Stimulated activated CD8-positive, alpha-beta memory T cell treated with anti-CD3 and anti-CD28 coated beads, Interleukin-15, amount 100 ng/mL, for 1 hour (primary cell): ENCODE measurements around the gene CUEDC2.

Experiments
- DNase-seq: peaks from one replicate; pipeline ENCODE4 v3.0.0-alpha.2; 2020; ENCODE audit warnings: low read depth

CUEDC2 gene

DNA sequence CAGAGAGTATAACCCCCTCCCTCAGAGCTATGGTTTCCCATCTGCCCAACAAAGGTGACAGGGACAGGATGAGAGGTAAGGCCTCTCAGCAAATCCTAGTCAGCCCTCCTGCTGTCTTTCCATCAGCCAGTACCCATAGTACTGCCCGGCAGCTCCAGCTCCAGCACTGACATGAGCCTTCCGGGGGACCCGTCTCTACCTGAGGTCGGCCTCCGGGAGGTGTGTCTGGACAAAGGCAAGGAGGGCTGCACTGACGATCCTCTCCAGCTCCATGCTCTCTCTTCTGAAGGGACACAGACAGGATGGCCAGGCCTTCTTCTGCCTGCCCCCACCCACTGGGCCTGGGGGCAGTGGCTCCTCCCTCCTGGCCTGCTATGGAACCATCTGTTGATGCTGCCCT, 7.5 kb downstream of the CUEDC2 start:
- DNase-seq, result no peak

DNA sequence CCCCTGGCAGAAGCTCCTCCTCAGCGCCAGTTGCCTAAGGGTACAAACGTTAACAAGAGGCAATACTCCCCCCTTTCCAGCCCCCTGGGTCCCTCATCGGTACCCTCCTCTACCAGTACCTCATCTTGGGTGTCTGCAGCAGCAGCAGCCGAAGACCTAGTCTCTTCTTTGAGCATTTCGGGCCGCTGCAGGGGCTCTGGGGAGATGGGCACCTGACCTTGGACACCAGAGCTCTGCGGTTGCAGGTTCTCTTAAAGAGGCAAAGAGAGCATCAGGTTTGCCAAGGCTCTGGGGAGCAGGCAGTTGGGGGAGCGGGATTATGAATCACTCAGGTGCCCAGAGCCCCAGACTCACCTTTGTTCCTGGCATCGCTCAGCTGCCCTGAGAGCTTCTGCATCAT, 8.2 kb downstream of the CUEDC2 start:
- DNase-seq, result no peak

GRCh38 chr10:102423372-102423968, 8.9 kb downstream of the CUEDC2 start:
- no peak for DNase-seq

DNA sequence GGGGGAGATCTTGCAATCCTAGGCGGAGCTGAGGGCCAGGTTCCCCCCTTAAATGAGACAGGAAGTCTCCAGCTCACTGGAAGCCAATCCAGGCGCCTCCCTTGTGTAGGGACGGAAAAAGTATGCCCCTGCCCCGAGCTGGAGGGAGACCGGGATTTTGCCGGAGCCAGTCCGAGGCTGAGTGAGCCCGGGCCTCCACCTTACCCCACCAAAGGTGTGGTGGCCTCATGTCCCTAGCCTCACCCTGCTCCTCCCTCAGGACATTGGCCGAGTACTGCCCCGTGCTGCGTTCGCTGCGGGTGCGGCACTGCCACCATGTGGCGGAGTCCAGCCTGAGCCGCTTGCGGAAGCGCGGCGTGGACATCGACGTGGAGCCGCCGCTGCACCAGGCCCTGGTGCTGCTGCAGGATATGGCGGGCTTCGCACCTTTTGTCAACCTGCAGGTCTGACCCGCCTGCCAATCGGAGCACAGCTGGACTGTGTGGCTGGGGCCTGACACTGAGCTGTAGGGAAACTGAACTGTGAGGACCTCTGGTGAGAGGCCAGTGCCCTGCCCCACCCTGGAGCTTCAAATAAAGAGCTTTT, 9.7 kb downstream of the CUEDC2 start:
- DNase-seq, result no peak

DNA sequence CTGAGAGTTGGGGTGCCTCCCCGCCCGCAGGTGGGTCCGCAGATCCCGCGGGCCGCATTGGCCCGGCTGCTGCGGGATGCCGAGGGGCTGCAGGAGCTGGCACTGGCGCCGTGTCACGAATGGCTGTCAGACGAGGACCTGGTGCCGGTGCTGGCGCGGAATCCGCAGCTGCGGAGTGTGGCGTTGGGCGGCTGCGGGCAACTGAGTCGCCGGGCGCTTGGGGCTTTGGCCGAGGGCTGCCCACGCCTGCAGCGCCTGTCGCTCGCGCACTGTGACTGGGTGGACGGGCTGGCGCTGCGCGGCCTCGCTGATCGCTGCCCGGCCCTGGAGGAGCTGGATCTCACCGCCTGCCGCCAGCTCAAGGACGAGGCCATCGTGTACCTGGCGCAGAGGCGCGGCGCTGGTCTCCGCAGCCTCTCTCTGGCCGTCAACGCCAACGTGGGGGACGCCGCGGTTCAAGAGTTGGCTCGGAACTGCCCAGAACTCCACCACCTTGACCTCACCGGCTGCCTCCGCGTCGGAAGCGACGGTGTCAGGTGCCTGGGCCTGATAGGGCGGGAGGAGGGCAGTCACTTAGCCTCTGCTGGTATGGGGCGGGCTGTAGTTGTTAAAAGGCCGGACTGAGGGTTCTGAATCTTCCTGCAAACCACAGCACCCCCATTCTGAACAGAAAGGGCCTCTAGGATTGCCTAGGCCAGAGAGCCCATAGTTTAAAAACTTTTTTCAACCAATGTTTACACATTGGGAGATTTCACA, 10.4 kb downstream of the CUEDC2 start:
- no peak for DNase-seq

DNA sequence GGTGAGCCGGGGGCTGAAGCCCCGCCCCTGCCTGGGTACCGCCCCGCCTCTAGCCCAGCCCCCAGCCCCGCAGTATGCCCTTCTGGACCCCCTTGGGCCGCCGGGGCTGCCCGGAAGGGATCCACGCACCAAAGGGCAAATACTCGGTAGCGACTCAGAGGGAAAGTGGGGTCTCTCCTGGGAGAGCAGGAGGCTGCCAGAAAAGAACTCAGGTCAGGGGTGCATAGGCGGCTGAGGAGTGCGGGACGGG, 10.9 kb downstream of the CUEDC2 start:
- no peak for DNase-seq

DNA sequence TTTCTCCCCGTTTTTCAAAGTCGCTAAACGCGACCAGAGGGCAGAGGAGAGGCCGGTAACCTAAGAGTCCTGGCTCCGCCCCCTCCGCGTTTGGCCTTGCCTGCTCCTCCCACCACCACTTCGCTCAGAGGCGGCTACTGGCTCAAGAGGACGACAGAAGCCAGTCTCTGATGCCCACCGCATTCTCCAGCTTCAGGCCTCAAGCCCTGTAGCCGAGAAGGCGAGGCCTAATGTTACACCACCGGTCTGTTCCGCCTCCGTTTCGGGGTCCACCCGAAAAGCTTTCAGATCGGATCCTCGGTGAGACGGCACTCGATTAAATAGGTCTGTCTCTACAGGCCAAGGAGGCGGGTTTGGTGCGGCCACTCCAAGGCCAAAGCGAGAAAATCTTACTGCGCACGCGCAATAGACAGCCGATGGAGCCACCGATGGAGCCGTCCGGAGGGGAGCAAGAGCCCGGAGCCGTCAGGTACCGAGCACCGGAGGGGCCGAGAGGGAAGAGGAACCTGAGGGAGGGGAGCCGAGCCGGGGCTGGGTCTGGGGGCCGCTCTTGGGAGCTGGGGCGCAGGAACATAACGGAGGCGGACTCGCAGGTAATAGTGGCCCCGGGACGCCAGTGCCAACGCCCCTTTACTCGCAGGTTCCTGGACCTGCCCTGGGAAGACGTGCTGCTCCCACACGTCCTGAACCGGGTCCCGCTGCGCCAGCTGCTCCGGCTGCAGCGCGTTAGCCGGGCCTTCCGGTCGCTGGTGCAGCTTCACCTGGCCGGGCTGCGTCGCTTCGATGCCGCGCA, 11.5 kb downstream of the CUEDC2 start, which contains the start of gene FBXL15:
FBXL15 (plus strand) TSS at position 123 of the 793 bp plus-strand sequence; CDS start at position 417, 294 bp downstream.
- peak; percentile 95 for DNase-seq

DNA sequence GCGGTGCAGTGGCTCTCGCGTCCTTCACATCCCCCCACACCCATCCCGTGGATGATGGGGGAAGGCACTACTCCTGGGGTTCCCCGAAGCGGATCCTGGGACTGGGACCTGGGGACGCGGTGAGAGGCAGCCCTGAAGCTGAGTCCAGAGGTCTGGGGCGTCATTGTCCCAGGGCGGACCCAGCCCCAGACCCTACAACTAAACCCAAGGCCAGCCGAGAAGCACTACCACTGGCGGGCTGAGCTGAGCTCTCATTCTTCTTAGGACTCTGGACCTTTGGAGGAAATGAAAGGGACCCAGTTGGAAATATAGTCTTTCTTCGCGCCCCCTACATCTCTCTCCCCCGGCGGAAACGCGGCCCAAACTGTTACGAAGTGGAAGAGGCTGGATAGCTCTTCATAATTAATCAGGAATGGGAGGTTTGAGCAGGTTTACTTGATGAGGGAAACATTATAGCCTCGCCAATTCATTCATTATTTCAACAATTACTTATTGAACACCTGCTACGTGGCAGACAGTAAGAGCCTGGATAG, 12.1 kb downstream of the CUEDC2 start:
- no peak for DNase-seq

DNA sequence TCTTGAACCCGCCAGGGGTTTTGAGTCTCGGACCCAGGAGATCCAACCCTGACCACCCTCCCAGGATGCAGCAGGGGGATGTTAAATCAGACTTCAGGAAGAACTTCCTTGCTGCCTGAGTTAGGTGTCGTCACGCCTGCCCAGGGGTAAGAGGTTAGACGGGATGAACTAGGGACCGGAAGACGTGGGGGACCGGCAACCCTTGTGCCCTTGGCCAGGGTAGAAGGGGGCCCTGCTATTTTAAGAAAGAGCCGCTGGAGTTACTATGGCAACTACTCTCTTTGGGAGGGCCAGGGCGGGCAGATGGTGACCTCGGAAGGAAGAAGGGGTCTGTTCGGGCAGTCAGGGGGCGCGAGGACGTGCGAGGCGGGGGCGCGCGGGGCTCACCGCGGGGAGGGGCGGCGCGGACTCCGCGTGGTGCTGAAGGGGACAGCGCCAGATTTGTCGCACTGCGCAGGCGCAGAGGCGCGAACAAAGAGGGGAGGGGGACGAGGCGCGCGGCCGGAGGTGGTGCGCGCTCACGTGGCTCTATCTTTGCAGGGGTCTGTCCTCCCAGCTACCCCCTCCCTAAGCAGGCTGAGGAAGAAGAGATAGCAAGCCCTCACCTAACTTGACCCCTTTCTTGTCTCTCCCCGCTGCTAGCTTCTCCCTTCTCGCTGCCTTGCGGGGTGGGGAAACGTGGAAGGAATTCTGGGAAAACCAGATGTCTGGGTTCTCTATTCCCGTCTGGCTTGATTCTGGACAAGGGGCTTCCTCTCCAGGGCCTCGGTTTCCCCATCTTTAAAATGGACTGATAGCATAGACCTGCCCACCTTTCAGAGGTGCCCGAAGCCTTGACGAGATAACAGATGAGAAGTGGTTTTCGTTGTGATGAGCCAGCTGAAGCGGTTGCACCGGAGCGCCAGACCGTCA, 12.8 kb downstream of the CUEDC2 start:
- DNase-seq, result peak; percentile 52

DNA sequence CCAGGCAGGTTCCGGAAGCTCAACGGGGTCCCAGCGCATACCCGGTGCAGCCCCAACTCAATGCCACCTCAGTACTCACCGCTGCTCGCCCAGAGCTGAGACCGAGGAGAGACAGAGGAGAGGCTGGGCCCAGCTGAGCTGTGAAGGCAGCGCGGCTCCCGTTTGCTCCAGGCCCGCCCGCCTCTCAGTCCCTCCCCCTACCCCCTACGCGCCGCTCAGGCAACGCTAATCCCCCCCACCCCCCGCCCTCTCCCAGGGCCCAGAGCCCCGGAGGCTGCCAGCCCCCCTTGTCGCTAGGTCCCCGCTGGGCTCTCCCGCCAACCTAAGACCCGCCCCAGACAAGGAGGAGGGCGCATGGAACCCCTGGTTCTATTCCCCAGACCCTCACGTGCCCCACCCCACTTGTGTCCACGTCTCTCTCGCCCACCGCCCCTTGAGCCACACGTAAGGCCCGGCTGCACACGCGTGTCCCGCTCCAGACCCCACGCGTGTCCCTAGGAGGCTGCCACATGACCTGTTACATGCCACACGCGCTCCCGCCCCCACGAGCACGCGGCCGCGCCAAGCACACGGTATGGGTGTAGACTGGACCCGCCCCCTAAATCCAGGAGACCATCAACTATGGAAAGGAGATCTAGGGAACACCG, 13.6 kb downstream of the CUEDC2 start, which contains the start of gene PSD:
PSD (minus strand) TSS at position 164 of the 647 bp plus-strand sequence. CDS start 1,747 bp downstream, outside the sequence.
- no peak for DNase-seq

GRCh38 chr10:102416695-102417094, 15.7 kb downstream of the CUEDC2 start:
- DNase-seq, result no peak

GRCh38 chr10:102416283-102416682, 16.1 kb downstream of the CUEDC2 start:
- DNase-seq, result no peak

DNA sequence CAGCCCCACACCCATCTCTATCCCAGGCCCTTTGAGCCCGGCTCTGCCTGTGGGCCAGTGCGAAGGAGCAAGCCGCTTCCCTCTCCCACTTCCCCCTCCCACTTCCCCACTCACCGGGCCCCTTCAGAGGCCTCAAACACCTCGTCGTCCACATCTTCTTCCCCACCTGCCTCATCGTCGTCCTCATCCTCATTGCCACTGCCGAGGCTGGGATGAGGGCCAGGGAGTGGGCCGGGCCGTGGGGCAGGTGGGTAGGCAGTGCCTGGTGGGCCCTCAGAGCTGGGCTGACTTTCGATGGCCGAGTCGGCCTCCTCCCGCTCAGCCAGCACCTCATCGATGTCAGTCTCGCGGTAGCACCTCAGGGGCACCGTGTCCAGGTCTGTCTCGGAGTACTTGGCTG, 17.6 kb downstream of the CUEDC2 start:
- no peak for DNase-seq

- no peak for DNase-seq
These were observed 18.4 kb downstream of the CUEDC2 start for GRCh38 chr10:102413806-102414561.

- DNase-seq, result no peak
These were observed 19.2 kb downstream of the CUEDC2 start for GRCh38 chr10:102413053-102413705.

DNA sequence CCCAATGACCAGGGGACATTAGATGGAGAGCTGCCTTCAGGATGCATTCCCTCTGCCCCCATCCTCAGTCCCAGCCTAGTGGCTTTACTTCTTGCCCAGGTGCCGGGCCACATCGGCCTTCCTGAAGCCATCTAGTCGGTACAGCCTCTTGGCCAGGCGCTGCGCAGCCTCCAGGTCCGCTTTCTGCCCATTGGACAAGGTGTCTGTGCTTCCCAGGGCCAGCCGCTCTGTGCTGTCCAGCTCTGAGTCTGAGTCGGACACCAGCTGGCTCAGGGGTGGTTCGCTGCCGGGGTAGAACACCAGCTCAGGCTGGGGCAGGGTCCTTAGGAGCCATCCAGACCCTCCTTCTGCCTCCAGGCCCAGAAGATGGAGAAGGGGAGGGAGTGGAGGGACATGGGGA, 20.1 kb downstream of the CUEDC2 start:
- DNase-seq, result no peak

GRCh38 chr10:102411341-102412255, 20.8 kb downstream of the CUEDC2 start:
- no peak for DNase-seq

DNA sequence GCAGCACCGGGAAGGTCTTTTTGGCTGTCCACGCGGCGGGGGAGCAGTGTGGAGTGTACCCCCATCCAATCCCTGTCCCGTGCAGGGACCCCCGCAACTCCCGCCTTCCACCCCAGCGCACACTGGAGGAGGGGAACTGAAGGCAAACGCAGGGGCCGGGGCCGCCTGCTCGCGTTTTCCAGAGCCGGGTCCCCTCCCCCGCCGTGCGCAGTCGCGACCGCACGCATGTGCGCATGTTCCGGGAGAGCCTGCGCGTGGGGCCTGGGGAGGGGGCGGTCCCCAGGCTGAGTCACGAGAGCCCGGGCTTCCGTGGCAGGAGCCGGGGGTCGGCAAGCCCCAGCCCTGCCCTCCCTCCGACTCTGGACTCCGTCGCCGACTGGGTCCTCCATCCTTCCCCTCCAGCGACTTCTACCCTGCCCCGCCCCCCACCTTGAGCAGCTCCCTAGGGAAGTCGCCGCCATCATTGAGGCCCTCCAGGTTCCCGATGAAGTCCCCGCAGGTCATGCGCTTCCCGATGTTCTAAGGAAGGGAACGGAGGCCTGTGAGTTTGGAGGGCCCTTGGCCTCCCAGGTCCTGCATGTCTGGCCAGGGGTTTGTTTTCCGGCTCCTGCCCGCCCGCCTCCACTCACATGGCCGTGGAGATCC, 21.8 kb downstream of the CUEDC2 start:
- DNase-seq, result no peak
